DND-41 (cell line): ENCODE data around the gene PLEKHM1.

Experiments used
- CTCF ChIP-seq: IDR thresholded peaks from 2 replicates; pipeline ENCODE4 v1.5.1; 2012; ENCODE audit warnings: borderline replicate concordance, low read length, moderate library complexity, mild to moderate bottlenecking; ENCODE audit not compliant: poor library complexity, severe bottlenecking; ENCODE audit errors: extremely low read depth
- EZH2 ChIP-seq: IDR thresholded peaks from 3 replicates; pipeline ENCODE4 v1.6.1; 2012; ENCODE audit warnings: borderline replicate concordance, low read depth, mild to moderate bottlenecking, moderate library complexity, low read length, inconsistent platforms; ENCODE audit not compliant: severe bottlenecking

DNA sequence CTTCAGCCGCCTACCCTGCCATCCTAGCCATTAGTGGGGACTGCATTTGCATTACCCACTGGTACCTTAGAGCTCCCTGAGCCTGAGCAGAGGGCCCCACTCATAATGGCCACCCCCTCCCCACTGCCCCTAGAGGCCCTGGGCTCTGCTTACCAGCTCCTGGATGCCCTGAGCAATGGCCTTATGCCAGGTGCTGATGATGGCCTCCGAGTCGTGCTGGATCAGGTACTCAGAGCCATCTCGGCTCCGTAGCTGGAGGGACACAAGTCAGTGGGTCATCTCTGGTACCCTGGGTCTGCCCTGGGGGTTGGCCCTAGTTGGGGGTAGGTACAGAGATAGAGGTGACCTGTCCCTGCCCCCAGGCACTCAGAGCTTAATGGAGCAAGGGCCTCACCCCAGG lies 92.7 kb downstream of the PLEKHM1 start:
- TF ChIP-seq CTCF (no peak), EZH2 (no peak)
